Left ventricle myocardium inferior (tissue), 1 donor: Measurements from ENCODE around the gene PSMD1. TPM values are rescaled to one million over a fixed set of nuclear protein-coding genes. Genes with fewer than 3 reads are reported as not detected.
"Not testable (repeated sequence)": the region's sequence is repeated elsewhere in the genome, so short reads cannot be mapped to it uniquely, and the experiment has no call there.

Experiments
- DNase-seq: peaks from one replicate; pipeline ENCODE4 v3.0.0-alpha.2; 2020
- H3K27ac ChIP-seq: fragments of 200-600 bp; replicated peaks from 2 replicates; pipeline ENCODE4 v1.8.0; 2021
- H3K27me3 ChIP-seq: fragments of 200-600 bp; 2 replicates; pipeline ENCODE4 v1.8.0; 2021; ENCODE audit warnings: low read depth
- H3K36me3 ChIP-seq: fragments of 200-600 bp; 2 replicates; pipeline ENCODE4 v1.8.0; 2021
- H3K4me1 ChIP-seq: fragments of 200-600 bp; 2 replicates; pipeline ENCODE4 v1.8.0; 2021
- H3K4me3 ChIP-seq: fragments of 200-600 bp; 2 replicates; pipeline ENCODE4 v1.8.0; 2021; ENCODE audit warnings: mild to moderate bottlenecking, moderate library complexity
- H3K9me3 ChIP-seq: fragments of 200-600 bp; replicated peaks from 2 replicates; pipeline ENCODE4 v1.8.0; 2021
- CTCF ChIP-seq: fragments of 200-600 bp; IDR thresholded peaks from 2 replicates; pipeline ENCODE4 v1.8.0; 2021; ENCODE audit warnings: antibody characterized with exemption, mild to moderate bottlenecking, borderline replicate concordance
- intact Hi-C: fragments of 100-400 bp; cut with micrococcal nuclease; formaldehyde crosslinking; loops from one replicate; pipeline ENCODE4 v1.11.0; 2022
- total RNA-seq: library from RNA; stranded (reverse); fragmentation: NEBNext Ultra II Directional; extraction: Animal tissue kit (Norgen Biotek cat#: 25700); gene quantifications from one replicate; pipeline ENCODE4 v1.2.1, GENCODE V29; 2021
- donor health status: DM: no; HTN: yes; CAD: no; lungs with severe emphysema.

Gene PSMD1
- total RNA-seq, 1 donor from 2014 or later = 90.5 TPM

GRCh38 chr2:231099918-231100317 is 43.3 kb downstream of the PSMD1 start:
- no peak overlapping the region for H3K27ac ChIP-seq
- H3K36me3 ChIP-seq = peaks cover 64% of the 10 kb centered on the region
- no peak for TF ChIP-seq CTCF
- DNase-seq = no peak
- intact Hi-C loops = loop anchor here (10.0 kb wide), 1 partner anchor 95 kb away; the partner anchor contains the start of gene ARMC9
- H3K4me3 ChIP-seq = no peak overlapping the region
- H3K4me1 ChIP-seq = no peaks in the 10 kb centered on the region
- peaks cover 28% of the 10 kb centered on the region for H3K9me3 ChIP-seq
- H3K27me3 ChIP-seq = no peaks in the 10 kb centered on the region

GRCh38 chr2:231100321-231100720 is 43.7 kb downstream of the PSMD1 start:
- not testable (repeated sequence) for DNase-seq, H3K4me3 ChIP-seq, H3K27ac ChIP-seq, H3K27me3 ChIP-seq, H3K4me1 ChIP-seq
- H3K36me3 ChIP-seq = peaks cover 60% of the 10 kb centered on the region
- peaks cover 28% of the 10 kb centered on the region for H3K9me3 ChIP-seq
- intact Hi-C loops = loop anchor here (10.0 kb wide), 1 partner anchor 94 kb away; the partner anchor contains the start of gene ARMC9

- no peaks in the 10 kb centered on the region for H3K27me3 ChIP-seq
- DNase-seq = no peak
- peaks cover 28% of the 10 kb centered on the region for H3K9me3 ChIP-seq
- H3K4me3 ChIP-seq = no peak overlapping the region
- no peak for TF ChIP-seq CTCF
- no peak overlapping the region for H3K27ac ChIP-seq
- H3K4me1 ChIP-seq = no peaks in the 10 kb centered on the region
- H3K36me3 ChIP-seq = peaks cover 55% of the 10 kb centered on the region
- intact Hi-C loops = loop anchor here (10.0 kb wide), 1 partner anchor 94 kb away; the partner anchor contains the start of gene ARMC9
These were observed 44.3 kb downstream of the PSMD1 start for GRCh38 chr2:231100990-231101389.

- no peaks in the 10 kb centered on the region for H3K27me3 ChIP-seq
- H3K4me1 ChIP-seq = peaks cover 7% of the 10 kb centered on the region
- intact Hi-C loops = loop anchor here (10.0 kb wide), 1 partner anchor 92 kb away; the partner anchor contains the start of gene ARMC9
- no peak overlapping the region for H3K27ac ChIP-seq
- no peak for DNase-seq
- no peak for TF ChIP-seq CTCF
- H3K36me3 ChIP-seq = peaks cover 42% of the 10 kb centered on the region
- H3K9me3 ChIP-seq = peaks cover 28% of the 10 kb centered on the region
- no peak overlapping the region for H3K4me3 ChIP-seq
These were observed 46.1 kb downstream of the PSMD1 start for GRCh38 chr2:231102772-231103171.

GRCh38 chr2:231104115-231104713 is 47.5 kb downstream of the PSMD1 start:
- peak; percentile 87 for TF ChIP-seq CTCF
- peak; percentile 29 for DNase-seq
- no peak overlapping the region for H3K4me3 ChIP-seq
- peaks cover 19% of the 10 kb centered on the region for H3K9me3 ChIP-seq
- no peak overlapping the region for H3K27ac ChIP-seq
- peaks cover 37% of the 10 kb centered on the region for H3K36me3 ChIP-seq
- H3K4me1 ChIP-seq = peaks cover 13% of the 10 kb centered on the region
- intact Hi-C loops = loop anchor here (10.0 kb wide), 1 partner anchor 91 kb away; the partner anchor contains the start of gene ARMC9
- H3K27me3 ChIP-seq = no peaks in the 10 kb centered on the region

GRCh38 chr2:231110551-231110950 is 53.9 kb downstream of the PSMD1 start:
- Histone ChIP-seq H3K4me1 (peaks cover 32% of the 10 kb centered on the region), H3K9me3 (no peaks in the 10 kb centered on the region), H3K36me3 (peaks cover 14% of the 10 kb centered on the region), H3K4me3 (no peak overlapping the region), H3K27ac (peak overlapping the region; percentile 0), H3K27me3 (no peaks in the 10 kb centered on the region)
- no peak for DNase-seq
- intact Hi-C loops = no loop called here
- peak; percentile 51 for TF ChIP-seq CTCF
